Measurements from ENCODE around the gene RYR3.

The RYR3 gene

GRCh38 chr15:33454346-33454745 is 143.6 kb downstream of the RYR3 start:
- in situ Hi-C loops (cut with HindIII; ENCODE audit: low sequenced_read_pairs): no loop called here
- no peak overlapping the region for H3K4me3 ChIP-seq (ENCODE audit: low read depth, low read length)
- no peak for TF ChIP-seq CTCF (IDR thresholded peaks at IDR 0.05; ENCODE audit: low read depth, low read length, missing control alignments)
- DNase-seq (ENCODE audit: low read depth): no peak

- no peak overlapping the region for H3K4me3 ChIP-seq (ENCODE audit: low read depth, low read length)
- DNase-seq (ENCODE audit: low read depth): no peak
- in situ Hi-C loops (cut with HindIII; ENCODE audit: low sequenced_read_pairs): no loop called here
- no peak for TF ChIP-seq CTCF (IDR thresholded peaks at IDR 0.05; ENCODE audit: low read depth, low read length, missing control alignments)
Observed at GRCh38 chr15:33454996-33455395, 144.2 kb downstream of the RYR3 start.

- in situ Hi-C loops (cut with HindIII; ENCODE audit: low sequenced_read_pairs): no loop called here
- no peak overlapping the region for H3K4me3 ChIP-seq (ENCODE audit: low read depth, low read length)
- DNase-seq (ENCODE audit: low read depth): no peak
- TF ChIP-seq CTCF (IDR thresholded peaks at IDR 0.05; ENCODE audit: low read depth, low read length, missing control alignments): no peak
Observed at GRCh38 chr15:33458421-33458820, 147.7 kb downstream of the RYR3 start.

GRCh38 chr15:33460166-33460805 is 149.5 kb downstream of the RYR3 start:
- DNase-seq (ENCODE audit: low read depth): no peak
- no peak for TF ChIP-seq CTCF (IDR thresholded peaks at IDR 0.05; ENCODE audit: low read depth, low read length, missing control alignments)
- in situ Hi-C loops (cut with HindIII; ENCODE audit: low sequenced_read_pairs): no loop called here

GRCh38 chr15:33461671-33462070 is 150.9 kb downstream of the RYR3 start:
- H3K4me3 ChIP-seq (ENCODE audit: low read depth, low read length): no peak overlapping the region
- TF ChIP-seq CTCF (IDR thresholded peaks at IDR 0.05; ENCODE audit: low read depth, low read length, missing control alignments): no peak
- DNase-seq (ENCODE audit: low read depth): no peak
- in situ Hi-C loops (cut with HindIII; ENCODE audit: low sequenced_read_pairs): no loop called here

More at GRCh38 chr15:33460166-33460805, 149.5 kb downstream of the RYR3 start:
- no peak overlapping the region for H3K4me3 ChIP-seq (ENCODE audit: low read depth, low read length)

GRCh38 chr15:33467146-33467815 is 156.5 kb downstream of the RYR3 start:
- in situ Hi-C loops (cut with HindIII; ENCODE audit: low sequenced_read_pairs): no loop called here
- DNase-seq (ENCODE audit: low read depth): no peak
- no peak for TF ChIP-seq CTCF (IDR thresholded peaks at IDR 0.05; ENCODE audit: low read depth, low read length, missing control alignments)
- H3K4me3 ChIP-seq (ENCODE audit: low read depth, low read length): no peak overlapping the region

All from astrocyte of the cerebellum (primary cell).